ENCODE data around the gene C3orf49.

C3orf49 gene

DNA sequence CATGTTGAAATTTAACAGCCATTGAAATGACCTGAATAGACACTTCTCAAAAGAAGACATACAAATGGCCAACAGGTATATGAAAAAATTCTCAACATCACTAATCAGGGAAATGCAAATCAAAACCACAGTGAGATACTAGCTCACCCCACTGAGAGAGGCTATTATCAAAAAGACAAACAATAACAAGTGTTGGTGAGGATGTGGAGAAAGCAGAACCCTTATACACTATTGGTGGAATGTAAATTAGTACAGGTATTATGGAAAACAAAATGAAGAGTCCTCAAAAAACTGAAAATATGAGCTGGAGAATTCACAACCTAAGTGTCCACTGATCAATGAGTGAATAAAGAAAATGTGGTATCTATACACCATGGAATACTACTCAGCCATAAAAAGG, 23.0 kb downstream of the C3orf49 start:
- H3K27ac ChIP-seq = no peak overlapping the region
- H3K4me2 ChIP-seq = no peak overlapping the region
- peaks cover 9 to 33% (median 18%) of the 10 kb centered on the region in 11 experiments; a peak in 21 of 22 replicates for H3K9me3 ChIP-seq (replicated peaks in 1 of 11)
- no peaks in the 10 kb centered on the region for H3K27me3 ChIP-seq
- no peak overlapping the region for H3K9ac ChIP-seq
- no peak for TF ChIP-seq Cebpa-rat (IDR thresholded peaks at IDR 0.05)
- H3K4me3 ChIP-seq = no peak overlapping the region
- peaks cover 0 to 46% (median 16%) of the 10 kb centered on the region in 11 experiments; a peak in 11 of 22 replicates for H4K20me1 ChIP-seq
- peaks cover 27 to 63% (median 39%) of the 10 kb centered on the region in 11 experiments; a peak in 21 of 22 replicates for H3K36me3 ChIP-seq
- no peaks in the 10 kb centered on the region for H3K4me1 ChIP-seq

- Histone ChIP-seq H3K9me3 (replicated peaks in 1 of 11) (peaks cover 9 to 33% (median 18%) of the 10 kb centered on the region in 11 experiments; a peak in 21 of 22 replicates), H3K27me3 (no peaks in the 10 kb centered on the region), H3K4me3 (no peak overlapping the region), H3K36me3 (peaks cover 29 to 65% (median 38%) of the 10 kb centered on the region in 11 experiments; a peak in 21 of 22 replicates), H3K27ac (no peak overlapping the region), H3K9ac (no peak overlapping the region), H4K20me1 (peaks cover 0 to 62% (median 24%) of the 10 kb centered on the region in 11 experiments; a peak in 14 of 22 replicates), H3K4me2 (no peak overlapping the region), H3K4me1 (no peaks in the 10 kb centered on the region)
- TF ChIP-seq Cebpa-rat (IDR thresholded peaks at IDR 0.05) = no peak
Observed at GRCh38 chr3:63845215-63845614, 26.1 kb downstream of the C3orf49 start.

GRCh38 chr3:63847718-63848450, 28.8 kb downstream of the C3orf49 start:
- H3K4me2 ChIP-seq = no peak overlapping the region
- peaks cover 39 to 76% (median 47%) of the 10 kb centered on the region in 11 experiments for H3K36me3 ChIP-seq
- H3K4me1 ChIP-seq = 0 out of 20 replicates have a peak, but pooled peaks cover 0 to 6% (median 0%) of the 10 kb centered on the region in 10 experiments
- H3K9me3 ChIP-seq (replicated peaks in 1 of 11) = peaks cover 3 to 23% (median 11%) of the 10 kb centered on the region in 11 experiments; a peak in 21 of 22 replicates
- H3K27ac ChIP-seq = no peak overlapping the region
- no peak for TF ChIP-seq Cebpa-rat (IDR thresholded peaks at IDR 0.05)
- H4K20me1 ChIP-seq = peaks cover 0 to 66% (median 12%) of the 10 kb centered on the region in 11 experiments; a peak in 13 of 22 replicates
- no peak overlapping the region for H3K9ac ChIP-seq
- H3K4me3 ChIP-seq = no peak overlapping the region
- H3K27me3 ChIP-seq = no peaks in the 10 kb centered on the region

DNA sequence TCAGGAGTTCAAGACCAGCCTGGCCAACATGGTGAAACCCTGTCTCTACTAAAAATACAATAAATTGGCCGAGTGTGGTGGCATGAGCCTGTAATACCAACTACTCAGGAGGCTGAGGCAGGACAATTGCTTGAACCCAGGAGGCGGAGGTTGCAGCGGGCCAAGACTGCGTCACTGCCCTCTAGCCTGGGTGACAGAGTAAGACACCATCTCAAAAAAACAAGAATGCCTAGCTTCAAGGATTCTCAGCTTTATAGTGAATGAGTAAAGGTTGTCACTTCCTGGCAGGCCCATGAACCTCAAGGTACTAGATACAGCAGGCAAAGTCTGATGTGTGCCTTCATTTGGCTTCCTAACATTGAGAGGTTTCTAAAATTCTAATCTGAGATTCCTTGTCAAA, 30.1 kb downstream of the C3orf49 start:
- peaks cover 0 to 11% (median 0%) of the 10 kb centered on the region in 11 experiments; a peak in 6 of 22 replicates for H3K9me3 ChIP-seq (replicated peaks in 1 of 11)
- H3K4me2 ChIP-seq = no peak overlapping the region
- peaks cover 0 to 72% (median 16%) of the 10 kb centered on the region in 11 experiments; a peak in 14 of 22 replicates for H4K20me1 ChIP-seq
- no peak overlapping the region for H3K27ac ChIP-seq
- no peak overlapping the region for H3K9ac ChIP-seq
- H3K36me3 ChIP-seq = peaks cover 31 to 72% (median 41%) of the 10 kb centered on the region in 11 experiments
- 0 out of 20 replicates have a peak, but pooled peaks cover 0 to 6% (median 0%) of the 10 kb centered on the region in 10 experiments for H3K4me1 ChIP-seq
- H3K4me3 ChIP-seq = no peak overlapping the region
- no peaks in the 10 kb centered on the region for H3K27me3 ChIP-seq
- TF ChIP-seq Cebpa-rat (IDR thresholded peaks at IDR 0.05) = no peak

- no peak overlapping the region for H3K9ac ChIP-seq
- H3K27me3 ChIP-seq = no peaks in the 10 kb centered on the region
- H4K20me1 ChIP-seq = peaks cover 0 to 72% (median 25%) of the 10 kb centered on the region in 11 experiments; a peak in 15 of 22 replicates
- no peak overlapping the region for H3K4me3 ChIP-seq
- no peak overlapping the region for H3K4me2 ChIP-seq
- H3K27ac ChIP-seq = no peak overlapping the region
- no peak for TF ChIP-seq Cebpa-rat (IDR thresholded peaks at IDR 0.05)
- H3K9me3 ChIP-seq (replicated peaks in 1 of 11) = peaks cover 0 to 8% (median 0%) of the 10 kb centered on the region in 11 experiments; a peak in 3 of 22 replicates
- H3K36me3 ChIP-seq = peaks cover 21 to 66% (median 31%) of the 10 kb centered on the region in 11 experiments; a peak in 21 of 22 replicates
- H3K4me1 ChIP-seq = 0 out of 20 replicates have a peak, but pooled peaks cover 0 to 6% (median 0%) of the 10 kb centered on the region in 10 experiments
Observed at GRCh38 chr3:63851287-63851686, 32.2 kb downstream of the C3orf49 start.

GRCh38 chr3:63853106-63853505, 34.0 kb downstream of the C3orf49 start:
- Histone ChIP-seq H3K9ac (no peak overlapping the region), H3K4me2 (no peak overlapping the region), H3K27me3 (no peaks in the 10 kb centered on the region), H4K20me1 (peaks cover 0 to 81% (median 25%) of the 10 kb centered on the region in 11 experiments; a peak in 14 of 22 replicates), H3K9me3 (replicated peaks in 1 of 11) (peaks cover 0 to 10% (median 0%) of the 10 kb centered on the region in 11 experiments; a peak in 2 of 22 replicates), H3K4me1 (0 out of 20 replicates have a peak, but pooled peaks cover 0 to 6% (median 0%) of the 10 kb centered on the region in 10 experiments), H3K4me3 (no peak overlapping the region), H3K27ac (no peak overlapping the region), H3K36me3 (peaks cover 21 to 59% (median 34%) of the 10 kb centered on the region in 11 experiments)
- no peak for TF ChIP-seq Cebpa-rat (IDR thresholded peaks at IDR 0.05)

- Histone ChIP-seq H4K20me1 (peaks cover 13 to 84% (median 45%) of the 10 kb centered on the region in 11 experiments; a peak in 17 of 22 replicates), H3K27me3 (no peaks in the 10 kb centered on the region), H3K9ac (no peak overlapping the region), H3K9me3 (replicated peaks in 1 of 11) (peaks cover 0 to 10% (median 0%) of the 10 kb centered on the region in 11 experiments; a peak in 2 of 22 replicates), H3K27ac (no peak overlapping the region), H3K4me1 (peaks cover 0 to 19% (median 0%) of the 10 kb centered on the region in 10 experiments; a peak in 3 of 20 replicates), H3K36me3 (peaks cover 21 to 54% (median 33%) of the 10 kb centered on the region in 11 experiments), H3K4me2 (no peak overlapping the region), H3K4me3 (no peak overlapping the region)
- TF ChIP-seq Cebpa-rat (IDR thresholded peaks at IDR 0.05) = no peak
Observed at GRCh38 chr3:63855333-63855940, 36.3 kb downstream of the C3orf49 start.

- TF ChIP-seq Cebpa-rat (IDR thresholded peaks at IDR 0.05) = no peak
- H4K20me1 ChIP-seq = peaks cover 13 to 94% (median 45%) of the 10 kb centered on the region in 11 experiments; a peak in 17 of 22 replicates
Observed at GRCh38 chr3:63857311-63857710, 38.2 kb downstream of the C3orf49 start.

More at GRCh38 chr3:63857311-63857710, 38.2 kb downstream of the C3orf49 start:
- Histone ChIP-seq H3K4me1 (peaks cover 11 to 30% (median 13%) of the 10 kb centered on the region in 10 experiments), H3K27me3 (no peaks in the 10 kb centered on the region), H3K27ac (no peak overlapping the region), H3K36me3 (peaks cover 3 to 36% (median 21%) of the 10 kb centered on the region in 11 experiments; a peak in 21 of 22 replicates), H3K9me3 (replicated peaks in 1 of 11) (peaks cover 0 to 10% (median 0%) of the 10 kb centered on the region in 11 experiments; a peak in 1 of 22 replicates), H3K4me2 (no peak overlapping the region), H3K9ac (no peak overlapping the region), H3K4me3 (no peak overlapping the region)

All from BLaER1 treated with 17β-estradiol and CSF1 and Interleukin-3, amounts not matched to agents 10 nM and 100 nM (cell line).